ENCODE measurements around the gene BTN2A1.

Gene BTN2A1

GRCh38 chr6:26464416-26465131, 6.8 kb downstream of the BTN2A1 start:
- TF ChIP-seq SIN3A (IDR thresholded peaks at IDR 0.05; ENCODE audit: borderline replicate concordance, insufficient read depth, low read length): no peak
- TF ChIP-seq REST (IDR thresholded peaks at IDR 0.05; ENCODE audit: insufficient read depth in 1 of 2, low read depth in 2 of 2, low read length in 2 of 2): no peak
- no peak for TF ChIP-seq TAF1 (IDR thresholded peaks at IDR 0.05; ENCODE audit: borderline replicate concordance, insufficient read depth, low read length)
- TF ChIP-seq FOXP2 (optimal IDR thresholded peaks at IDR 0.05; ENCODE audit: borderline replicate concordance, extremely low read depth, extremely low read length, insufficient read depth): no peak
- TF ChIP-seq POLR2AphosphoS5 (IDR thresholded peaks at IDR 0.05; ENCODE audit: low read depth, low read length): no peak

DNA sequence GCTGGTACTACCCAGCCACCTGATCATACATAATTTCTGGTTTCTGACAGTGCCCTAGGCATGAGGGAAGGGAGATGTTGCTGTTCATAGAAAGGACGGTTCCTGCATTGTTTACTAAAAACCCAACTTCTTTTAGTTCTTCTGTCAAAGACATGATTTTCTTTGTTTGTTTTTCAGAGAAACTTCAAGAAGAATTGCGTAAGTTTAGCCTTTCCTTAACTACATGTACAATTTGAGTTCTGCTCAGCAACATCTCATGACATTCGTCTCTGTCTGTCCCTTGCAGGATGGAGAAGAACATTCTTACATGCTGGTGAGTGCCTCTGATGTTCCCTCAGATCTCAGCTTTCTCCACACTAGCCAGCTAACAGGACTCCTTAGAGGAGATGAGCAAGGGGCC, 8.0 kb downstream of the BTN2A1 start:
- TF ChIP-seq FOXP2 (optimal IDR thresholded peaks at IDR 0.05; ENCODE audit: borderline replicate concordance, extremely low read depth, extremely low read length, insufficient read depth): no peak
- TF ChIP-seq SIN3A (IDR thresholded peaks at IDR 0.05; ENCODE audit: borderline replicate concordance, insufficient read depth, low read length): no peak
- TF ChIP-seq TAF1 (IDR thresholded peaks at IDR 0.05; ENCODE audit: borderline replicate concordance, insufficient read depth, low read length): no peak
- TF ChIP-seq POLR2AphosphoS5 (IDR thresholded peaks at IDR 0.05; ENCODE audit: low read depth, low read length): no peak
- TF ChIP-seq REST (IDR thresholded peaks at IDR 0.05; ENCODE audit: insufficient read depth in 1 of 2, low read depth in 2 of 2, low read length in 2 of 2): no peak

DNA sequence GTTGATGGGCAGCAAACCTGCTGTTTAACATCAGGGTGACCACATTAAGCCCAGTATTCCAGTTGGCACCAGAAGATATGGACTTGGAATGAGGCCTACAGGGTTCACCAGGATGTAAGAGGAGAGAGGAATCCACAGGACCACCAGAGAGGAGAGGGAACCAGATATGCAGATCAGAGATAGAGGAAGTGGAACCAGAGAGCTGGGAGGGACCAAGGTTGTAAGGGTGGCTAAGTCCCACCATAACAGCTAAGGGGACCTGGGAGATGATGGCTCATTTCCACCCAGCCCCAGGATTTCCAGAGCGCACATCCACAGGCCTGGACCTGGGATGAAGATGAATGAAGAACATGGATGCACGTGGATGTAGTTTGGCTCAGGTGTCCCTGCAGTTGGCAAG, 11.1 kb downstream of the BTN2A1 start:
- TF ChIP-seq FOXP2 (optimal IDR thresholded peaks at IDR 0.05; ENCODE audit: borderline replicate concordance, extremely low read depth, extremely low read length, insufficient read depth) (no peak), TAF1 (IDR thresholded peaks at IDR 0.05; ENCODE audit: borderline replicate concordance, insufficient read depth, low read length) (no peak), REST (IDR thresholded peaks at IDR 0.05; ENCODE audit: insufficient read depth in 1 of 2, low read depth in 2 of 2, low read length in 2 of 2) (no peak), SIN3A (IDR thresholded peaks at IDR 0.05; ENCODE audit: borderline replicate concordance, insufficient read depth, low read length) (no peak), POLR2AphosphoS5 (IDR thresholded peaks at IDR 0.05; ENCODE audit: low read depth, low read length) (no peak)

- no peak for TF ChIP-seq REST (IDR thresholded peaks at IDR 0.05; ENCODE audit: insufficient read depth in 1 of 2, low read depth in 2 of 2, low read length in 2 of 2)
- no peak for TF ChIP-seq POLR2AphosphoS5 (IDR thresholded peaks at IDR 0.05; ENCODE audit: low read depth, low read length)
- TF ChIP-seq TAF1 (IDR thresholded peaks at IDR 0.05; ENCODE audit: borderline replicate concordance, insufficient read depth, low read length): no peak
- TF ChIP-seq SIN3A (IDR thresholded peaks at IDR 0.05; ENCODE audit: borderline replicate concordance, insufficient read depth, low read length): no peak
Observed at GRCh38 chr6:26470643-26471042, 12.9 kb downstream of the BTN2A1 start.
